CD14-positive monocyte (primary cell): Measurements from ENCODE around the gene LIX1. TPM values are rescaled to one million over a fixed set of nuclear protein-coding genes. Genes with fewer than 3 reads are reported as not detected.
A peak's percentile ranks its signal among the peaks of the same experiment; 100 is the strongest.

Experiments used
- DNase-seq, 3 donors: peaks; one replicate each; pipeline ENCODE4 v3.0.0-alpha.2; 2011 to 2022
- H2AFZ ChIP-seq: 2 replicates; pipeline ENCODE4 v1.6.0; 2012; ENCODE audit warnings: mild to moderate bottlenecking, low read depth, low read length, inconsistent platforms; ENCODE audit not compliant: insufficient read depth, poor library complexity, severe bottlenecking
- H3K27ac ChIP-seq, 2 donors: 1 replicate in 1 of 2; 2 replicates in 1 of 2; pipeline ENCODE4 v1.5.1; 2012 to 2013; ENCODE audit warnings: low read length in 2 of 2, control low read depth in 1 of 2, inconsistent platforms in 1 of 2, low read depth in 1 of 2, mild to moderate bottlenecking in 1 of 2
- H3K27me3 ChIP-seq, 2 donors: one replicate each; pipeline versions ENCODE4 v1.6.0 to v1.6.1; 2011 to 2013; ENCODE audit warnings: low read length in 2 of 2; ENCODE audit not compliant: control insufficient read depth in 2 of 2, insufficient read depth in 2 of 2
- H3K36me3 ChIP-seq, 2 donors: replicated peaks in 1 of 2; 1 replicate in 1 of 2; 2 replicates in 1 of 2; pipeline versions ENCODE4 v1.5.1 to v1.6.1; 2012 to 2013; ENCODE audit warnings: low read length in 2 of 2, control low read depth in 1 of 2, inconsistent platforms in 1 of 2, mild to moderate bottlenecking in 1 of 2; ENCODE audit not compliant: insufficient read depth in 2 of 2, control insufficient read depth in 1 of 2
- H3K4me1 ChIP-seq, 2 donors: 1 replicate in 1 of 2; 2 replicates in 1 of 2; pipeline versions ENCODE4 v1.5.1 to v1.6.1; 2012 to 2013; ENCODE audit warnings: low read length in 2 of 2, control low read depth in 1 of 2, inconsistent platforms in 1 of 2, mild to moderate bottlenecking in 1 of 2, moderate library complexity in 1 of 2; ENCODE audit not compliant: insufficient read depth in 2 of 2, control insufficient read depth in 1 of 2
- H3K4me2 ChIP-seq: replicated peaks from 2 replicates; pipeline ENCODE3; 2012; ENCODE audit warnings: low read length, moderate library complexity, mild to moderate bottlenecking; ENCODE audit not compliant: poor library complexity, severe bottlenecking; ENCODE audit errors: extremely low read depth
- H3K4me3 ChIP-seq, 3 experiments: fragments of 200-600 bp in 1 of 3; sonication (generic) in 1 of 3; replicated peaks in 1 of 3; 1 replicate in 2 of 3; 2 replicates in 1 of 3; pipeline ENCODE4 v1.5.1; 2011 to 2013; ENCODE audit warnings: low read length in 3 of 3, mild to moderate bottlenecking in 3 of 3, control low read depth in 2 of 3, low read depth in 2 of 3, inconsistent platforms in 1 of 3, moderate library complexity in 1 of 3
- H3K79me2 ChIP-seq: 2 replicates; pipeline ENCODE4 v1.6.0; 2012; ENCODE audit warnings: mild to moderate bottlenecking, control low read depth, inconsistent platforms, low read length, moderate library complexity; ENCODE audit not compliant: insufficient read depth
- H3K9ac ChIP-seq: 2 replicates; pipeline ENCODE4 v1.6.0; 2017; ENCODE audit warnings: low read length, mild to moderate bottlenecking; ENCODE audit not compliant: insufficient read depth, poor library complexity, severe bottlenecking
- H3K9me3 ChIP-seq, 2 donors: replicated peaks in 1 of 2; 1 replicate in 1 of 2; 2 replicates in 1 of 2; pipeline versions ENCODE4 v1.5.1 to v1.6.1; 2012 to 2013; ENCODE audit warnings: low read length in 2 of 2, control low read depth in 1 of 2; ENCODE audit not compliant: control insufficient read depth in 1 of 2, insufficient read depth in 1 of 2
- H4K20me1 ChIP-seq: 2 replicates; pipeline ENCODE4 v1.6.0; 2012; ENCODE audit warnings: mild to moderate bottlenecking, low read length, control low read depth, moderate library complexity; ENCODE audit not compliant: insufficient read depth
- H3K27ac Mint-ChIP-seq, 7 donors: one replicate each; pipeline ENCODE4 v1.8.0; 2020; ENCODE audit warnings: mild to moderate bottlenecking in 7 of 7, mixed read lengths in 7 of 7, moderate library complexity in 6 of 7, inconsistent platforms in 2 of 7
- H3K27me3 Mint-ChIP-seq, 3 donors: one replicate each; pipeline ENCODE4 v1.8.0; 2021 to 2022; ENCODE audit warnings: low read depth in 3 of 3, mild to moderate bottlenecking in 3 of 3, mixed read lengths in 3 of 3, moderate library complexity in 3 of 3, inconsistent platforms in 1 of 3
- H3K36me3 Mint-ChIP-seq, 2 donors: one replicate each; pipeline ENCODE4 v1.8.0; 2020; ENCODE audit warnings: mixed read lengths in 2 of 2, inconsistent platforms in 1 of 2, mild to moderate bottlenecking in 1 of 2
- H3K4me1 Mint-ChIP-seq: one replicate; pipeline ENCODE4 v1.8.0; 2020; ENCODE audit warnings: mild to moderate bottlenecking, mixed read lengths
- H3K4me3 Mint-ChIP-seq, 2 donors: one replicate each; pipeline ENCODE4 v1.8.0; 2020; ENCODE audit warnings: mild to moderate bottlenecking in 2 of 2, mixed read lengths in 2 of 2, moderate library complexity in 1 of 2
- H3K9me3 Mint-ChIP-seq, 7 donors: one replicate each; pipeline ENCODE4 v1.8.0; 2020 to 2022; ENCODE audit warnings: mixed read lengths in 7 of 7, mild to moderate bottlenecking in 6 of 7, moderate library complexity in 6 of 7, inconsistent platforms in 2 of 7
- WGBS: methylation state at CpG from one replicate; pipeline ENCODE4 v1.1.5; 2013; ENCODE audit warnings: missing lambda C conversion rate; ENCODE audit not compliant: insufficient coverage; 5-methylcytosine and 5-hydroxymethylcytosine counted together
- intact Hi-C, 2 donors: fragments of 100-400 bp; cut with micrococcal nuclease; formaldehyde crosslinking; loops; one replicate each; pipeline versions ENCODE4 v1.15.0 to v1.15.1; 2023
- polyA plus RNA-seq, 3 donors: library from polyadenylated mRNA; depleted of rRNA in 1 of 3; unstranded in 2 of 3; stranded (reverse) in 1 of 3; fragments of 300-500 nt in 2 of 3; fragments of >200 nt in 1 of 3; fragmentation: Illumina TruSeq in 2 of 3; gene quantifications; 1 replicate in 2 of 3; 2 replicates in 1 of 3; pipeline ENCODE4 v1.2.3, GENCODE V29; 2012 to 2021
- TF ChIP-seq, protein P1 (sequence below): fragments of 200-600 bp; IDR thresholded peaks from one replicate; pipeline ENCODE4 v1.8.0; 2022; ENCODE audit warnings: antibody characterized with exemption, mild to moderate bottlenecking

Gene LIX1
- polyA plus RNA-seq, 3 donors: not detected

DNA sequence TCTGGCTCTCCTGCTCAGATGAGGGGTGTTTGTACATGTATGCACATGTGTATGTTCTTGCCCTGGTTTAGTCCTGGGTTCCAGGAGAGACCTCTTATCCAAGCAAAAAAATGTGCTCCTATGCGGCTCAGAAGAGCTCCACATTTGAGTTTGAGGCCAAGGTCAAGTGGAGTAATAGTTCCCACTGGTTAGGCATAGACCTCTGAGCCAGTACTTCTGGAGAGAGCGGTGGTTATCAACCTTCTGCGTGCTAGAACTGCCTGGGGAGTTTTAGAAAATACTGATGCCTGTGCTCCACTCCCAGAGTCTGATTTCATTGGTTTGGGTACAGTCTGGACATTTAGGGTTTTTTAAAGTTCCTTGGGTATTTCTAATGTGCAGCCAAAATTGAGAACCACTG, 51.5 kb downstream of the LIX1 start:
- Histone ChIP-seq H3K9ac (no peak overlapping the region), H2AFZ (no peak overlapping the region), H3K79me2 (no peaks in the 10 kb centered on the region), H4K20me1 (no peaks in the 10 kb centered on the region), H3K4me3 (no peak overlapping the region), H3K36me3 (no peaks in the 10 kb centered on the region), H3K27ac (no peak overlapping the region), H3K4me1 (peaks cover 30 to 41% of the 10 kb centered on the region in 2 donors), H3K4me2 (no peak overlapping the region), H3K9me3 (no peaks in the 10 kb centered on the region), H3K27me3 (no peaks in the 10 kb centered on the region)
- Mint-ChIP-seq H3K9me3 (peaks cover 0 to 3% (median 0%) of the 10 kb centered on the region in 7 donors), H3K27ac (no peak overlapping the region), H3K4me3 (no peak overlapping the region), H3K4me1 (peaks cover 43% of the 10 kb centered on the region), H3K27me3 (no peaks in the 10 kb centered on the region), H3K36me3 (peaks cover 2 to 3% of the 10 kb centered on the region in 2 donors)
- no peak for DNase-seq
- TF ChIP-seq, protein P1, sequence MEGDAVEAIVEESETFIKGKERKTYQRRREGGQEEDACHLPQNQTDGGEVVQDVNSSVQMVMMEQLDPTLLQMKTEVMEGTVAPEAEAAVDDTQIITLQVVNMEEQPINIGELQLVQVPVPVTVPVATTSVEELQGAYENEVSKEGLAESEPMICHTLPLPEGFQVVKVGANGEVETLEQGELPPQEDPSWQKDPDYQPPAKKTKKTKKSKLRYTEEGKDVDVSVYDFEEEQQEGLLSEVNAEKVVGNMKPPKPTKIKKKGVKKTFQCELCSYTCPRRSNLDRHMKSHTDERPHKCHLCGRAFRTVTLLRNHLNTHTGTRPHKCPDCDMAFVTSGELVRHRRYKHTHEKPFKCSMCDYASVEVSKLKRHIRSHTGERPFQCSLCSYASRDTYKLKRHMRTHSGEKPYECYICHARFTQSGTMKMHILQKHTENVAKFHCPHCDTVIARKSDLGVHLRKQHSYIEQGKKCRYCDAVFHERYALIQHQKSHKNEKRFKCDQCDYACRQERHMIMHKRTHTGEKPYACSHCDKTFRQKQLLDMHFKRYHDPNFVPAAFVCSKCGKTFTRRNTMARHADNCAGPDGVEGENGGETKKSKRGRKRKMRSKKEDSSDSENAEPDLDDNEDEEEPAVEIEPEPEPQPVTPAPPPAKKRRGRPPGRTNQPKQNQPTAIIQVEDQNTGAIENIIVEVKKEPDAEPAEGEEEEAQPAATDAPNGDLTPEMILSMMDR: no peak
- intact Hi-C loops: no loop called here
- WGBS: 100% methylated on average over 3 of the region's 3 CpGs

DNA sequence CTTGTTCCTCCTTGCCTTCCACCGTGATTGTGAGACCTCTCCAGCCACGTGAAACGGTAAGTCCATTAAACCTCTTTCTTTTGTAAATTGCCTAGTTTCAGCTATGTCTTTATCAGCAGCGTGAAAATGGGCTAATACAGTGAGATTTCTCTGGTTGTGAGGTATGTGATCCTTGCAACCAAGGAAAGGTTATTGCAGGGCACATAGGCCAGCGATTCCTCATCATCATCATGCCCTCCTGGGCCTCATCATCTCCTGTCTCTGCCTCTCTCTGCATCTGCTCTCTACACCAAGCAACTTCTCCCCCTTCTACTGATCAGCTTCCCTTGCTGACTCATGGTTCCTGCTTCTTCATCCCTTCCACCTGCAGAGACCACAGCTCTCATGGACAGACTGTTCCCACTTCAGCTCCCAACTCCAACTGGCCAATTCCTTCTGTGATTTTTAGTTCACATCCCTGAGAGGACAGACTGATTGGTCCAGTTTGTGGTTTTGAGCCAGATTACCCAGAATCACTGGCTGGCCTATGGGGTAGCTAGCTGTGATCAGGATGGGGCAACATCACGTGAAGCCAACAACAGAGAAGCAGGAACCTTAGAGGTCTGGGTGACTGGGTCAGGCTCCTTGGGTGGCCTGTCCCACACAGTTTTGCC, 53.1 kb downstream of the LIX1 start:
- H3K79me2 ChIP-seq: no peaks in the 10 kb centered on the region
- peak; percentile 29 to 51 (median 35) for DNase-seq
- peak overlapping the region in 6 of 7 donors; percentile 0 to 87 (median 48) for H3K27ac Mint-ChIP-seq
- H3K4me2 ChIP-seq: no peak overlapping the region
- H3K27me3 ChIP-seq: no peaks in the 10 kb centered on the region
- no peak overlapping the region for H3K4me3 Mint-ChIP-seq
- H3K4me1 ChIP-seq: peaks cover 36 to 43% of the 10 kb centered on the region in 2 donors
- no peaks in the 10 kb centered on the region for H3K27me3 Mint-ChIP-seq
- TF ChIP-seq, protein P1: no peak
- H3K9me3 ChIP-seq: peaks cover 0 to 4% of the 10 kb centered on the region in 2 donors
- H3K36me3 Mint-ChIP-seq: peaks cover 3 to 5% of the 10 kb centered on the region in 2 donors
- 50% methylated on average over 2 of the region's 6 CpGs for WGBS
- peak overlapping the region in 1 of 2 donors; percentile 63 for H3K27ac ChIP-seq
- H3K9ac ChIP-seq: no peak overlapping the region
- H4K20me1 ChIP-seq: no peaks in the 10 kb centered on the region
- H3K4me3 ChIP-seq: peak overlapping the region in 1 of 3 experiments; percentile 5
- intact Hi-C loops: no loop called here
- peak overlapping the region; percentile 44 for H2AFZ ChIP-seq
- peaks cover 36% of the 10 kb centered on the region for H3K4me1 Mint-ChIP-seq
- H3K36me3 ChIP-seq: no peaks in the 10 kb centered on the region
- H3K9me3 Mint-ChIP-seq: peaks cover 4 to 9% (median 6%) of the 10 kb centered on the region in 7 donors
